ENCODE results near the gene ACSM4.
"Not testable (repeated sequence)": the region's sequence is repeated elsewhere in the genome, so short reads cannot be mapped to it uniquely, and the experiment has no call there.

The ACSM4 gene, protein sequence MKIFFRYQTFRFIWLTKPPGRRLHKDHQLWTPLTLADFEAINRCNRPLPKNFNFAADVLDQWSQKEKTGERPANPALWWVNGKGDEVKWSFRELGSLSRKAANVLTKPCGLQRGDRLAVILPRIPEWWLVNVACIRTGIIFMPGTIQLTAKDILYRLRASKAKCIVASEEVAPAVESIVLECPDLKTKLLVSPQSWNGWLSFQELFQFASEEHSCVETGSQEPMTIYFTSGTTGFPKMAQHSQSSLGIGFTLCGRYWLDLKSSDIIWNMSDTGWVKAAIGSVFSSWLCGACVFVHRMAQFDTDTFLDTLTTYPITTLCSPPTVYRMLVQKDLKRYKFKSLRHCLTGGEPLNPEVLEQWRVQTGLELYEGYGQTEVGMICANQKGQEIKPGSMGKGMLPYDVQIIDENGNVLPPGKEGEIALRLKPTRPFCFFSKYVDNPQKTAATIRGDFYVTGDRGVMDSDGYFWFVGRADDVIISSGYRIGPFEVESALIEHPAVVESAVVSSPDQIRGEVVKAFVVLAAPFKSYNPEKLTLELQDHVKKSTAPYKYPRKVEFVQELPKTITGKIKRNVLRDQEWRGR

GRCh38 chr12:7303772-7304171, at the start of gene ACSM4:
TSS of gene ACSM4 (plus strand) at chr12:7304072. CDS start at chr12:7304332, 260 bp downstream.
- no peak for DNase-seq (ENCODE audit: low read depth, low spot score)

- no peak for DNase-seq (ENCODE audit: low read depth, low spot score)
Measured at GRCh38 chr12:7259060-7259459, 44.8 kb upstream of the ACSM4 start.

DNA sequence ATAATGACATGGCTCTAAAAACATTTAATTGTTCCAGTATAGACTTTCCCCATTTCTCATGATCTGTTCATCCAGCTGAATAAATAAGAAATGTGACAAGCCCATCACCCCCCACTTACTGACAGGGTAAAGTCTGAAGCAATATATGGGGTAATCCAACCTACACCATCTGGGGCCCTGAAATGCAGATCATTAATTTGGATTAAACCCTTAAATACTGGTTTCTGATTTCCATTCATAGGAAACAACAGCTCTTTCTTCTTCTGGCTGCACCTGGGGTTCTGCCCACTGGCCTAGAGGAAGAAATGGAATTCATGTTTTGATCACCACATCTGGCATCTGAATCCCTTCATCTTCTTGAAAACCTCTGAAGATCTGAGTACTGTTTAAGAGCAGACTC, 39.3 kb upstream of the ACSM4 start:
- no peak for DNase-seq (ENCODE audit: low read depth, low spot score)

GRCh38 chr12:7265251-7265650, 38.6 kb upstream of the ACSM4 start:
- no peak for DNase-seq (ENCODE audit: low read depth, low spot score)

- DNase-seq (ENCODE audit: low read depth, low spot score), result no peak
Measured at GRCh38 chr12:7269273-7269672, 34.6 kb upstream of the ACSM4 start.

GRCh38 chr12:7271893-7272514, 31.9 kb upstream of the ACSM4 start:
- DNase-seq (ENCODE audit: low read depth, low spot score), result no peak

- DNase-seq (ENCODE audit: low read depth, low spot score), result not testable (repeated sequence)
Measured at GRCh38 chr12:7275482-7275881, 28.4 kb upstream of the ACSM4 start.

DNA sequence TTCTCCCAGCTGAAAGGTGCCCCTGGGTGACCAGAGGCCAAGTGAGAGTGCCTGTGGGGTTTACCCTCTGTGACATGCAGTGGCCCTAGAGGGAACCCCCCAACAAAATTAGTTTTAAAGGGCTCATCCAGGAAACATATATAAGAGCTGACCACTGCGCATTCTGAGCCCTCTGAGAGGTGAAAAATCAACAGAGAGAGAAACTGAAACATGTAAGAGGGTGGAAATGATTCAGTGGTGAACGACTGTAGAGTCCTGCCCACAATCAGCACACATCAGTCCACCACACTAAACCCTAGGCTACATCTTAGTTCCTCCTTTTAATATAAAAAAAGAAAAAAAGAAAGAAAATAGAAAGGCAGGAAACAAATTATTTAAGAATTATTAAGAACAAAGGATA, 21.0 kb upstream of the ACSM4 start:
- no peak for DNase-seq (ENCODE audit: low read depth, low spot score)

DNA sequence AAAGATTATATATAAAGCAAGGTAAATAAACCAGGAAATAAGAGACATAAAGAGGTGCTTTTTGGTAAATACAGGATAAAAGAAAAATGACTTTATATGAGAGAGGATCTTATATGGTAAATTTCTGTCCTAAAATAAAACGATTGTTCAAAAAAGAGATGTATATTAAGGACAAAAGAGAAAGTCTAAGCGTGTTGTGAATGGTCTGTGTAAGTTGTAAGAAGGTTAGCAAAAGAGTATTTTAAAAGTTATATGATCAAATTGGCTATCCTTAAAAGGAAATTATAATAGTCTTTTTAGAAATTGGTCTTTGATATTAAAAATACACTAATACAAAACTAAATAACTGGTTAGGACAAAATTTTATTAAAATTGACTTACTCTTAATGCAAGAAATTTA, 14.1 kb upstream of the ACSM4 start:
- DNase-seq (ENCODE audit: low read depth, low spot score), result no peak

GRCh38 chr12:7290588-7290987, 13.3 kb upstream of the ACSM4 start:
- not testable (repeated sequence) for DNase-seq (ENCODE audit: low read depth, low spot score)

DNA sequence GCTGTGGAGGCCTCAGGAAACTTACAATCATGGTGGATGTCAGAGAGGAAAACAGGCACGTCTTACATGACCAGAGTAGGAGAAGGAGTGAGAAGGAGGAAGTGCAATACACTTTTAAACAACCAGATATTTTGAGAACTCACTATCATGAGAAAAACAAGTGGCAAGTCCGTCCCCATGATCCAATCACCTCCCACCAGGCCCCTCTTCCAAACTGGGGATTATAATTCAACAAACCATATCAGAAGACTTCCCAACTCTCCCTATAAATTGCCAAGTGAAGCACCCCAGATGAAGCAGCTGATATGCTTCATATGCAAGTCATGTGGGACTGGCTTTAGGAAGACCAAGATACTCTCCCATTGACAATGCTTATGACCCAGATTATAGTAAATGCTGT, 11.6 kb upstream of the ACSM4 start:
- DNase-seq (ENCODE audit: low read depth, low spot score), result no peak

DNA sequence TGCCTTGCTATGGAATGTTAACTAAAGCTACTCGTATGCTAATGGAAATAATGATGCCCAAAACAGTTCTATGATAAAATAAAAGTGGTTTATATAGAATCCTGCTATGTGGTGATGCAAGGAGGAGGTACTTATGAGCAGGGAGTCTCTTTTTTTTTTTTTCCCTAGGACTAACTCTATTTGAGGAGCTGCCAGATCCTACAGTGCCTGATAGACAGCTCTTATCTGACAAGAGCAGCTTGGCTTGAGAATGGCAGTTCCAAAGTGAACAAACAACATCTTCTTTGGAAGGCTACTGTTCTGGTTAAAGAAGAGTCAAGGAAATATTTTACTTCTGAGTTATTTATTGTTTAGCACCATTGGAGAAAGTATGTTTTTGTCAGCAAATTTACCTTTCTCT, 10.2 kb upstream of the ACSM4 start:
- DNase-seq (ENCODE audit: low read depth, low spot score), result no peak

GRCh38 chr12:7295529-7295928, 8.3 kb upstream of the ACSM4 start:
- DNase-seq (ENCODE audit: low read depth, low spot score), result no peak

- no peak for DNase-seq (ENCODE audit: low read depth, low spot score)
Measured at GRCh38 chr12:7297865-7298264, 6.0 kb upstream of the ACSM4 start.

- DNase-seq (ENCODE audit: low read depth, low spot score), result no peak
Measured at GRCh38 chr12:7302266-7302986, 1.4 kb upstream of the ACSM4 start.

GRCh38 chr12:7303230-7303629, 642 bp upstream of the ACSM4 start:
- DNase-seq (ENCODE audit: low read depth, low spot score), result no peak

DNA sequence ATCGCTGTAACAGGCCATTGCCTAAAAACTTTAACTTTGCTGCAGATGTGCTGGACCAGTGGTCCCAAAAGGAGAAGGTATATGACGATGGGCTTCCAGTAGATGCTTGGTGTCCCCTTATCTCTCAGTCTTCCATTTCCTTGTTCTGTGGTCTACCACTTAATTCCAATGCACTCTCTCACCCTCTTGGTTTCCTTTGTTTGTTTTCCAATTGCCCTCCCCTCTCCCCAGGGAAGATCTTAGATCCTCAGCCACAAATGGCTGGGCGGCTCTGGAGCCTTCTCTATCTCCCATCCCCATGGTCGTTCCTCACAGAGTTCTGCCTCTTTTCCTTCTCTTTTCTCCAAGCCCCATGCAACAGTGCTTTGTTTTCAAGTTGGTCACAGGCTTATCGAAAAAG, 584 bp downstream of the ACSM4 start:
- DNase-seq (ENCODE audit: low read depth, low spot score), result no peak

- DNase-seq (ENCODE audit: low read depth, low spot score), result no peak
Measured at GRCh38 chr12:7310070-7310469, 6.2 kb downstream of the ACSM4 start.

- DNase-seq (ENCODE audit: low read depth, low spot score), result no peak
Measured at GRCh38 chr12:7319930-7320329, 16.1 kb downstream of the ACSM4 start.

DNA sequence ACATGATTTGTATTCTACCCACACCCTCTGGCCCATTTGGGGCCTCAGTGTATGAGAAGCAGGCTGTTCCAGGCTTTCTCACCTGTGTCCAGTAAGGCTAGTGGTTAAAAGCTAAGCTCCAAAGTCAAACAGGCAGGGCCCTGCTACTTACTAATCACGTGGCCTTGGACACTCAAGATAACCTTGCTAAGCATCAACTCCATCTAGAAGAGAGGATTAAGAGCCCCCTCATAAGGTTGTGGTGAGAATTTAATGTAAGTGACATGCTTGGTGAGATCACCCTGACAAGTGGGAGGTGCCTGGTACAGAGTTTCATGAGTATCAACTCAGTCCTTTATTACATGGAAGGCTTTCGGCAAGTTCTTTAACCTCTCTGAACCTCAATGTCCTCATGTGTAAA, 17.8 kb downstream of the ACSM4 start:
- DNase-seq (ENCODE audit: low read depth, low spot score), result no peak

GRCh38 chr12:7322599-7322998, 18.7 kb downstream of the ACSM4 start:
- DNase-seq (ENCODE audit: low read depth, low spot score), result no peak

GRCh38 chr12:7324176-7324575, 20.3 kb downstream of the ACSM4 start:
- DNase-seq (ENCODE audit: low read depth, low spot score), result no peak
